GOT3 (cell line): ENCODE results near the gene PRKCQ.
"Not testable (repeated sequence)": the region's sequence is repeated elsewhere in the genome, so short reads cannot be mapped to it uniquely, and the experiment has no call there.

ENCODE experiments used
- DNase-seq: peaks from one replicate; lab custom pipeline; 2025; ENCODE audit warnings: mixed read lengths; lab: John Stamatoyannopoulos, UW

PRKCQ gene

DNA sequence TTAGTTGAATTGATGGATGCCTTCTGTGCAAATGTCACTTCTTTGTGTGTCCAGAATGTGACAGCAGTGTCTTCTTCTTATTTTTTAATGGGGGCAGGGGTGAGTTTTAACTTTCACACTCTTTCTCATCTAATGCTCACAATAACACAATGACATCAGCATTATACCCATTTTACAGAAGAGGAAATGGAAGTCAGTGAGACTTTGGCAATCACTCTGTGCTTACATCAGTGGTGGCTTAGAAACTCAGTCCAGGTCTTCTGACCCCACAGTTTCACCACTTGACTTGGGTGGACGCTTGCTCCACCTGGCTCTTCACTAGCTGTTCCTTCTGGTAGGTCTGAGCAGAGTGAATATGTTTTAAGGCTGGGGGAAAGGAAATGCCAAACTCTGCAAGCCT is 124.0 kb downstream of the PRKCQ start:
- no peak for DNase-seq

DNA sequence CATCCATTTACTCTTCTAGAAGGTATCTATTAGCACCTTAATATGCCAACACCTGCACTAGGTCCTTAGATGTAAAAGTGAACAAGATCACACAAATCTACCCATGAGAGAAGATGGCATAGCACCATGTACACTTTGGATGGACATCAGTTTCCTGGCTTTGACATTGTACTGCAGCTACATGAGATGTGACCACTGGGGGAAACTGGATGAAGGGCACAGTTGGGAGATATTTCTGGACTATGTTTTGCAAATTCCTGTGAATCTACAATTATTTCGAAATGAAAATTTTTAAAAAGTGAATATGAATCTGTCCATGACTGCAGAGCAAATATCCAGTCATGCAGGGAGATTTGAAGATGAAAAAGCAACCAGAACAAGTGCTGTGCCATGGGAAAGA is 124.5 kb downstream of the PRKCQ start:
- no peak for DNase-seq

DNA sequence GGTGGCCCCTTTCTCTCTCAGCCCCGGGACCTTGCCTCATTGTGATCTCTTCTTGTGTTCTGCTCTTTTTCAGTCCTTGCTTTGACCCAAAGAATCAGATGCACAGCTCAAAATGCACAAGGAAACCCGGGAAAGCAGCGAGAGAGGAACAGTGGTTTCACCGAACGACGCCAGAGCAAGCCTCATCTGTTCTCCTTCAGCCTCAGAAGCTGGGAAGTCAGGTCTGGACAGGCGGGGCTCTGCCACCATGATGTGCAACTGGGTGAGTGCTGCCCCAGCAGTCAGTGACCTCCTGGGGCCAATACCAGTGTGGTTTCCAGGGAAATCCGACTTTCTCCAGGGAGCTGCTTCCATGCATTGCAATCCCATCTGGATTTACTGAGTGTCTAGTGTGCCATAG is 133.4 kb downstream of the PRKCQ start:
- no peak for DNase-seq

DNA sequence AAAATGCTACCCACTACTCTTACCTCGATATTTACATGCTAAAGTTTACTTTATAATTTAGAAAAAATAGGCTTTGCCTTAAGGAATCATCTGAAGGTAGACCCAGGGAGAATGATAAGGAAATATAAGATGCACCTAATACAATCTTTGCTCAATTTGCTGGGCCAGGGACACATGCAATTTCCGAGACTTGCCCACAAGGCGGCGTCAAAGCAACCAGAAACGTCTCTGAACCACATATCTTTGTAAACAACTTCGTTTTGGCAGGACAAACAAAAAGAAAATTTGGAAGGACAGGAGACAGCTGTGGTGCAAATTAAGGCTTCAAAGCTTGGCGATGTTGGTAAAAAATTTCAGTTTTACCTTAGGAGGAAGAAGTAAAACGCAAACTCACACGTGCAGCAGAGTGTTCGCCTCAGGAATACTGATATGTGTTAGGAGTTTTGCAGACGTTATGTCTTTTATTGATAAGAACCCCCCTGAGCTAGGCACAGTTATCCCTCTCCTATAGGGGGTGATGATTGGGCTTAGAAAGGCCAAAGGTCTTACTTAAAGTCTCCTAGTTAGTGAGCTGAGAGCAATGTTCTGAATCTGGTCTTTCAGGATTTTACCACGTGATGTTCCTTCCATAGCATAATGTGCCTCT is 134.3 kb downstream of the PRKCQ start:
- no peak for DNase-seq

DNA sequence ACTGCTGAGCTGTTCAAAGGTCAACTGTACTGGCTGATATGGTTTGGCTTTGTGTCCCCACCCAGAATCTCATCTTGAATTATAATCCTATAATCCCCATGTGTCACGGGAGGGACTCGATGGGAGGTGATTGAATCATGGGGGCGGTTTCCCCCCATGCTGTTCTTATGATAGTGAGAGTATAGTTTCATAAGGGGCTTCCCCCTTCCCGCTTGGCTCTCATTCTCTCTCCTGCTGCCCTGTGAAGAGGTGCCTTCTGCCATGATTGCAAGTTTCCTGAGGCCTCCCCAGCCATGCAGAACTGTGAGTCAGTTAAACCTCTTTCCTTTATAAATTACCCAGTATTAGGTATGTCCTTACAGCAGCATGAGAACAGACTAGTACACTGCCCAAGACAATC is 140.2 kb downstream of the PRKCQ start:
- not testable (repeated sequence) for DNase-seq

DNA sequence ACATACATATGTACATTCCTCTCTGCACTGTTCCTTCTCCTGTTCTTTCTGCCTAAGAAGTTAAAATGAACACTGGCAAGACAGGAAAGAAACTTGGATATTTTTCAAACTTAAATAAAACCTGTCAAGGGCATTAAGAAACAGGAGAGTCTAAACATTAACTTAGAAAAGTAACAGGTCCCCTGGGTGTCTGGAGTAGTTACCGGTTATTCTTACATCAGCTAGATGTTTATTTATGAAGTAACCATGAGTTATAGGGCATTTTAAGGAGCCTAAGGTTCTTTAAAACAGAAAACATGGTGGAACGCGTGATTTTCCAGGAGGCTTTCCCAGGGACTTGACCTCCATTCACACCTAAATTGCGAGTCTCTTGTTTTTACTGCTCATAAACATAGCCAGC is 148.2 kb downstream of the PRKCQ start:
- DNase-seq = no peak

DNA sequence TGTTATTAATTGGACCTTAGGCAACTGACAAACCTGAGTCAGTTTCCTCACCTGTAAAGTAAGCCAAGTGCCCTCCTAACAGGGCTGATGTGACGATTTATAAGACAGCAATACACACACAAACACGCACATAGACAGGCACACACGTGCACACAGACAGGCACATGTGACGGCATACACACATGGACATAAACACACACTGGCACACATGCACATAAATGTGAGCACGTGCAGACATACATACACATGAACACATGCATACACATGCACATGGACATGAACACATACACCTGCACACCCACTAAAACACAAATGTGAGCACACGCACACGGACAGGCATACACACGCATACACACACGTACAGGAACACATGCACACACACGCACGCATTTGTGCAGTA is 148.9 kb downstream of the PRKCQ start:
- DNase-seq = no peak

DNA sequence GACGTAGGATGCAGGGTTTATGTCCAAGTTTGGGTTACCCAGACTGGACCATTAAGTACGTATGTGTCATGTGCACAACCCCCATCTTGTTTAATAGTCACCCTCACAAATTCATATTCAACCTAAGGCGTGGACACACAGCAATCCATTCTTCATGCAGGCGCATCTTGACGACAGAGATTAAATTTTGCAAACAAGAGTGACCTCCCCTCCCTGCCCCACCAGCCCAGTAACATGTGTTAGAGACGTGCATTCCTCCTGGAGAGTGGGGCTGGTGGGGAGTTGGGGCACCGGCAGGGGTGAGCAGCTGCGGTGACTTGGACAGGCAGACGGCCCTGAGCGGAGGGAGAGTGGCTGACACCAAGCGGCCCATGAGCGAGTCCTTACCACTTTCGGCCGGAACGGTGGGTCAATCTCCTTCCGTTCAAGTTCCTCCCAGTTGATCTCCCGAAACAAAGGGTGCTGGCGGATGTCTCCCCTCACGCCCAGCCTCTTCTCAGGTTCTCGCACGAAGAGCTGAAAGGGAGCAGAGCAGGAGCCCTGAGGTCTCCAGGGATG is 149.6 kb downstream of the PRKCQ start:
- no peak for DNase-seq

DNA sequence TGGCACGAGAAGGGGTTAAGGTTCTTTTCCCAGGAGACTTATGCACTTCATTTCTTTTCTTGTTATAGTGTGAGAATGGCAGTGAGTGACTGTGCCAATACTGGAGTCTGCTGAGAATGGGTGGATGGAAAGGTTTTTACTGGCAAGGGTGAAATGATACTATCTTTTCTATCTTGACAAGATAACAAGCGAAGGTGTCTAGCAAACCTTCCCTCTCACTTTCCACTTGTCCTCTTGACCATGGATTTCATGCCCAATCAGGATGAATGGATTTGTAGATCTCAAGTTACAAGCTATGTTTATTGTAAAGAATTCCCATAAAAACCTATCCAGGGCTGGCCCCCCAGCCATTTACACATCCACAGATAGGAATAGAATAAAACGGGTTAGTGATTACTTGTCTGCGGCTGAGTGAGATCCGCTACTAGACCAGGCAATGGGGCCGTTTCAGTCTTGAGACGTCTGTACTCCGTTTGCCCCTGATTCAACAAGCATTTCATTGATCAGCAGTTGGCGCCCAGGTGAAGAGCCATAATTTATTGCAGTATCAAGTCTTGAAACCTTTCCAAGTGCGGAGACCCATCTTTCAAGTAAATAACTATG is 152.6 kb downstream of the PRKCQ start:
- DNase-seq = no peak

DNA sequence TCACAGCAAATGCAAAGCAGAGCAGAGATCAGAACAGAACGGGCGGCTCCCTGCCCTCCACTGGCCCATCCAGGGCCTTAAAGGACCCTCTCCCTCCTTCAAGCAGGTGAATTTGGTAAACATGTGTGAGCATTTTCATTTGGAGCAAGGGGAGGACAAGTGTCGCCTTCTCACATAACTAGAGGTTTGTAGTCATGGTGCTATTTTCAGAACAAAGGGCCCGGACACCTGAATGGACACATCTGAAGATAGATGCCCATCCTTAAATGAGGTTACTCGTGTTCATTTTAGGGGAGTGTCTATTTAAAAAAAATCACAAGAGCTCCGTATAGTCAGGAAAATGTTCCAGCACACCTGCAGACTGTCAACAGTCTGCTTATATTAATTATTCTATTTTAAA is 153.8 kb downstream of the PRKCQ start:
- no peak for DNase-seq

DNA sequence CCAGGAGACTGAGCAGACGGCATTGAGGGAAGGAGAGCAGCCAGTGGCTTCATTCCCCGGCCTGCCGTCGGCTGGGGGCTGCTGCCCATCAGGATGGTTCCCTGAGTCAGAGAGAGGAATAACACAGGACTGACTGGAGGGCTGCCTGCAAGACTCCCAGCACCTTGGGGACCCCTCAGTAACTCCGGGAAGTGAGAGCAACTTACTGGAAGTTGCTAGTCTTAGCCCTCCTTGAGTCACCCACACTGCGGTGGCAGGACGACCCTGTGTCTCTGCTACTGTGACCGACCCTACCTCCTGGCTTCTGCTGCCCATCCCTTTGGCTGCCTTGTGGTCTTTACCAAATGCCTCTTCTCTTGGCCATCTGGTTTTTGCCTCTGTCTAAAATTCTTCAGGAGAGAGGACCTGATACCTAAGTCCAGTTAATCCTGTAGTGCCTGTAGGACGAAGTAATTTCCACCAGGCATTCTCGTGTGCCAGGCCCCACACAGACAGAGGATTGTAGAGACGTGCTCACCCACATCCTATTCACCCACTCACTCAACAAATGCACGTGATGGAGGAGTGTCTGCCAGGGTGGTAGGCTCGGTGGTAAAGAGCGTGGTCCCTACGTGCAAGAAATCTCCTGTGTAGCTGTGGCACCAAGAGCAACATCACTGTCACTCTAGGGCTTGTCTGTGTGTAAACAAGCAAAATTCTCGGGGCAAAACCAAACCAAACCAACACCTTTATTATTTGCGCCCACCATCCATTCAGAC is 156.5 kb downstream of the PRKCQ start:
- DNase-seq = no peak

DNA sequence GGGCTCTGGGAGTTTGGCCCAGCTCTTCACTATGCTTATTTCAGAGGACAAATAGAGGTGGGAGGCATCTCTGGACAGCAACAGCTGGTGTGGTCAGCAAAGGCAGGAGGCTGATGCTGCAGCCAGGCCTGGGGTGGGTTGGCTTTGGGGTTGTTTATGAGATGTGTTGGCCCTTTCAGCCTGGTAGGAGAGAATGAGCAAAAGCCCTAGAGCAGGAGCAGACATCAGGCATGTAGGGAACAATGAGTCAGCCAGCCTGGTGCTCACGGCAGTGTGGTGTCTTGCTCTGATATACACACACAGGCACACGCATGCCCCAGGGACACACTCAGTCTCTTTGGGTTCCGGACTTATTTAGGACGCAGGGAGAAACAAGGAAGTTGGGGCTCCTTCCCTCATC is 157.1 kb downstream of the PRKCQ start:
- peak; percentile 20 for DNase-seq

DNA sequence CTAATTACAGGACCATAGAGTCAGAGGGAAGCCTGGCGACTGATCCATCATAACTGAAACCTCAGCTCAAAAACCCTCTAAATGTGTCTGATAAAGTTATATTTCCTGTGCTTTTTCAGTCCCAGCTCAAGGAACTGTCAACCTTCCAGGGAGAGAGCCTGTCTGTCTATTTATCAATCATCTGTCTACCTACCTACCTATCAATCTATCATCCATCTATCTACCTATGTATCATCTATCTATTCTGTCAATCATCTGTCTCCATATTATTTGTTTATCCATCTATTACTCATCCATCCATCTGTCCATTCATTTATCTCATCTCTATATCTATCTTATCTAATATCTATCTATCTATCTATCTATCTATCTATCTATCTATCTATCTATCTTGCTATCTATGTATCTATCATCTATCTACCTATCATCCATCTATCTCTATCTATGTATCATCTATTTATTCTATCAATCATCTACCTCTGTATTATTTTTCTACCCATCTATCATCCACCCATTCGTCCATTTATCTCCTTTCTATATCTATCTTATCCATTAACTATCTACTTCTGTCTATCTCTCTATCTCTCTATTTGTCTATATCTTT is 161.4 kb downstream of the PRKCQ start:
- no peak for DNase-seq

DNA sequence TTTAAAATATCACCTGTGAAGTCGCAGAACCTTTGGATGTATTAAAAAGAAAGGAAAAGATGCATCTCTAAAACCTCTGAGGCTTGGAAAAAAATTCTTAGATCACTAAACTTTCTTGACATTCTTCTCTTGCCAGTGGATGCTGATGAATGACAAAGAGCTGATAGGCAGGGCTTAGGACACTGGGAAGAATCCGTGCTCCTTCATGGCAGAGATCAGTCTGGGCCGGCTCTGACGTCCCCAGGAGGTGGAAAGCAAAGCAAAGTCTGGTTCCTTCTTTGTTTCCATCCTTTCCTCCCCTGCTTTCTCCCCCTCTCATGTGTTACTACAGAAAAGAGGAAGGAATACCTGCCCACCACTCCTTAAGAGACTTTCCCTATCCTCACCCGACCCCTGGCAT is 161.9 kb downstream of the PRKCQ start:
- no peak for DNase-seq

DNA sequence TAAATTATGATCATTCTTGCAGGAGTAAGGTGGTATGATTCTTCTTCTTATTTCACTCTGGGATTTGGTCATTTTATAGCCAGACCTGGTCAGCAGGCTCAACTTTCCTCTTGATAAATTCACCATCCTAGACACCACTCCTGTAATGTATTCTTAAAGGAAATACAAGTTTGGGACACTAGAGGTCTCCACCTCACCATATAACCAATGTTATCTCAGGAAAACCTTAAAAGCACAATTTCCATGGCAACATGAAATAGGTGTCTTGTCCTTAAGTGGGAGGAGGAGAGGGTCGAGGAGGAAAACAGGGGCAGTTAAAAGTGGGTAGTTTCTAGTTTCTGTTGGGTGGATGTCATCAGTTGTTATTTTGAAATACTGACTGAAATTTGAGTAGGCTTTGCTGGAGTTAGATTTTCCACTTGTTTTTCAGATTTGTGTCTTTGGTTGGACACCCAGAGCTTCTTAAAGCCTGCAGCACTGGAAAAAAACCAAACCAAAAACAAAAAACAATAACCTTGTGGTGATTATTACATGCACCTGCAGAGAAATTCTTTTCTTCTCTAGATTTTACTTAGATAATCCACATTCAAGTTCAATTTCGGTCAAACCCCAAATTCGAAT is 163.1 kb downstream of the PRKCQ start:
- DNase-seq = no peak

DNA sequence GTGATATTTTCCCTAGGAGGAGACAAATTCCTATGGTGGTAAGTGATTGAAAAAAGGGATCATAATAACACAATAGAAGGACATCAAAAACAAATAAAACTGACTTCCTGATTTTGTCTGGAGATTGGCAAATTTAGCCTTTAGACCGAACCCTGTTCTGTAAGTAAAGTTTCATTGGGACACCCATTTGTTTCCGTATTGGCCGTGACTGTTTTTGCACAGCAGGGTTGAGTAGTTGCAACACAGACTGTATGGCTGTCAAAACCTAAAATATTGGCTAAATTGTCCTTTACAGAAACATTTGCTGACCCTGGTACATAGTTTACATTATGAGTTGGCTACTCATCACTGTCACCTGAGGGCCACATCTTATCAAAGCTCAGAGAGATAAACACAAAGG is 168.6 kb downstream of the PRKCQ start:
- DNase-seq = no peak

DNA sequence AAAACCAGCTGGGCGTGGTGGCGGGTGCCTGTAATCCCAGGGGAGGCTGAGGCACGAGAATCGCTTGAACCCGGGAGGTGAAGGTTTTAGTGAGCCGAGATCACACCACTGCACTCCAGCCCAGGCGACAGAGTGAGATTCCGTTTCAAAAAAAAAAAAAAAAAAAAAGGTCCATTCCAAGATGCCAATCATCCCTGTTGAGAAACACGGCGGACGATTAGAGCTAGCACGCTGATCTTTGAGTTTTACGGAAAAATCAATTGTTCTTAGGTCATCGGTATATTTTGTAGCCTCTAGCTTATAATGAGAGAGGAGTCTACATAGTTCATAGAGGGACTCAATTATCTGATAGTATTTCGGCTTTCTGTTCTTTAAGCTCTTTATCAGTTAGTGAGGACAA is 169.2 kb downstream of the PRKCQ start:
- DNase-seq = no peak

DNA sequence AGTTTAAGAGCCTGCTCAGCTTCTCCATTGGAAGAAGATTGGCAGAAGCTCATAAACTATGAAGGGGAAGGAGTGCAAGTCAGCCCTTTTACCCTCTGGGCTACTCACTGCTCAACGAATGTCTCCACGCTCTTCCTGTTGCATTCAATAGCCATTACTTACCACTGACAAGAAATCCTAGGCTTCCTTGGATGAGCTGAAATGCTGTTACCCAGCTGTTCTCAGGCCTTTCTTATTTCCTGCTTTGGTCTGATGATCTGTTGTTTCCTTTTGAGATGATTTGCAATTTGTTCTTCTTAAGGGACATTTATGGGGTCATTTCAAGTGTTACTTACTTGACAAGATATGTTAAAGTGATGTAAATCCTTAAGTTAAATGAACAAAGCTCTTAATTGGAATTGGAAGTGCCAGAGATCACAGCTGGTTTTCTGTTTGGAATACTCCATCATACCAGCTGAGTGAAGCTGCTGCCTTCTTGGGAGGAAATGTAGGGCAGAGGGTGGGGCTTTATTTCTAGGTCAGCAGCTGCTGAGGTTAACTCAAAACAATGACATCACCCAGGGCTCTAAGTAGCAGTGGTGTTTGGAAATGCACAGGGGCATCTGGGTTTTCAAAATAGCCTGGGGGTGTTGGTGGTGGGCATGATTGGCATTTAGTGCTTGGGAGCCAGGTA is 170.0 kb downstream of the PRKCQ start:
- DNase-seq = no peak

DNA sequence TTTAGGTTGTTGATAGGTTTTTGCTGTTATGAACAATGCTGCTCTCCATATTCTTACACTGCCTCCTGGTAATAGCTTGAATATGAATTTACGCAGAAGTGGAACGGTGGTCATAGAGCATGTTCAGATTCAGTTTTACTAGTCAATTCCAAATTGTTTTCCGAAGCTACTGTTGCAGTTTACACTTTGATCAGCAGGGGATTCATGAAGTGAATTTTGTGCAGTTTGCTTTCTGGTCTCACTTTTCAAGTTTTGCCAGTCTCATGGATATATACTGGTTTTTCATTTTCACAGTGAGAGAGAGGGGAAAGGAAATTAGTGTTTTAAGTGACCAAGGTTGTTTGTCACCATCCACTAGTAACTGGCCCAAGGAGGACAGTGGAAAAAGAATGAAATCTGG is 171.3 kb downstream of the PRKCQ start:
- no peak for DNase-seq

DNA sequence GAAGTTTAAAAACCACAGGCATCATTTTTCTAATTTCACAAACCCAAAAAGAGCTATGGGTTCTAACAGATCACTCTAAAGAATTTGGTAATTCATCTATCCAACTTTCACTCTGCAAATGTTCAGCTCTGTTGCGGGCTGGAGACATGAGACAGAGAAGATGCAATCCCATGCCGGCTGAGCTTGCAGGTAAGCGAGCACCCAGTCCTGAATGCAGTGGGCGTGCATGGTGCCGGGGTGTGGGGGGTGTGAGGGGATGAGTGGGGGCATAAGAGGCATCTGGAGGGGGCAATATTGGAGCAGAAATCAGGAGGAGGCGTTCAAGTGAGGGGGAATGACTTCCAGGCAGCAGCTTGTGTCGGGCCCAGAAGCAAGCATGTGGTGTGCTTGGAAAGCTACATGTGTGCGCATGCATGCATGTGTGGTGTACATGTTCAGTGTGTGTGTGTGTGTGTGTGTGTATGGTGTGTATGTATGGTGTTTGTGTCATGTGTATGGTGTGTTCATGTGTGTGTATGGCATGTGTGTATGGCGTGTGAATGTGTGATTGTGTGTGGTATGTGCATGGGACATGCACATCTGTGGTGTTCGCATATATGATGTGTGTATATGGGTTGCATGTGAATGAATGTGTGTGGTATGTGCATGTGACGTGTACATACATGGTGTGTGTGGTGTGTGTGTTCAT is 172.9 kb downstream of the PRKCQ start:
- DNase-seq = no peak
